ENCODE data around the gene TNC.

DNA sequence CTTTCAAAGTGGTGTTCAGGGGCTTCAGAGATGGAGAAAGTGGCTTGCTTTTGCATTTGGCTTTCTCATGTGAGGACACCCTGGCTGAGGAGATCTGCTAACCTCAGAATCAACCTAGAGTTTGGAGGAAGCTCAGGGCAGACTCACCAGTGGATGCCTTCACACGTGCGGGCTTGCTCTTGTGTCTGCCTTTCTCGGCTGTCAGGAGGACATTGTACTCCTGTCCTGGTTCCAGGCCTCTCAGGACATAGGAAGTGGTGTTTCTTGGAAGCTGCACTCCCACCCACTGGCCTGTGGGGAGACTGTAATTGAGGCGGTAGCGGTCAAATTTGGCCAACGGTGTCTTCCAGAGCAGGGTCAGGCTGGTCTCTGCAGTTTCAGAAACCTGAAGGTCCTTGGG, 44.5 kb downstream of the TNC start:
- TF ChIP-seq EZH2 (IDR thresholded peaks at IDR 0.05; ENCODE audit: insufficient read depth, poor library complexity, severe bottlenecking): no peak
- TF ChIP-seq EZH2phosphoT487 (IDR thresholded peaks at IDR 0.05; ENCODE audit: insufficient read depth, low read depth): no peak

Data from GM23248 (cell line).